ENCODE measurements around the gene CYP3A4. TPM values are rescaled to one million over a fixed set of nuclear protein-coding genes. Genes with fewer than 3 reads are reported as not detected.

Gene CYP3A4
- total and polyA plus RNA-seq, 2 of the 13 experiments (the other 11 are each of a cell fraction or from before 2014, with no cell fraction given): 0.11 to 0.24 TPM

DNA sequence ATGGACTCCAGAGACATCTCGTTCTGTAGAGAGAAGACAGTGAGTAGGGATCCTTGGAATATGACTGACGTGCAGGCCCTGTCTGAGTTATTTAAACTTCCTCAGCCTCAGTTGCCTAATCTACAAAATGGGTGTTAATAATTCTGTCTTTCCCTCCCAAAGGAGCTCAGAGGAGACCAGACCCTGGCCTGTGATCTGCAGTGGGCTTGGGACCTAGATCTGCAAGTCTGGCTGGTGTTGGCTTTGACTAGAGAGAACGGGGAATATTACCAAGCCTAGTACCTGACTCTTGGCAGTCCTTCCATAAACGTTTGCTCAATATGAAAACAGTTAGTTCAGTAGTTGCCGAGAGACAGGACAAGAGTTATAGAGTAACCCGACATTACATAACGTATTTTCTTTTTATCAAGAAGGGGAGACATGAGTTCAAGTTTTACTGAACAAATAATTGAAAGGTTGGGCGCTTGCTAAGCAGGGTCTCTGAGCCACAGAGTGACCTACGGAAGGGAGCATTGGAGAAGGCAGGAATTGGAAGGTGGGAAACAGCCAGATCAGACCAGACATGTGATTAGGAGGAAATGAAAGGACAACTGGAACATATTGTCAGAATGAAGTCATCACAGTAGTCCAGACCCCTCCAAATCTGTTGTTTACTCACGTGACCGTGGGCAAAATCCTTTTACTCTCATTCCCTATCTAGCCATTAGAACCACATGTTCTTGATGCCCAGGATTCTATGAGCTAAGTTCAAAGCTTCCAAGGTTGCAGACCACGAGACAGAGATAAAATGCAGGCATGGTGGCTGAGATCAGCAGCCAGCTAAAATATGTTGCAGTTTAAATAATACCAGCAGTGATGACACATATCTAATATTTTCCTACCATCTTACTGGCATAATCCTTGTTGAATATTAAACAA lies 10.9 kb upstream of the CYP3A4 start (continued):
- TF ChIP-seq KDM2A (CRISPR knock-in tag; IDR thresholded peaks at IDR 0.05; ENCODE audit: borderline replicate concordance, low read depth): 0 out of 2 replicates have a peak, but pooled peaks have one; percentile 13
- TF ChIP-seq CCDC6 (CRISPR knock-in tag; IDR thresholded peaks at IDR 0.05): 0 out of 2 replicates have a peak, but pooled peaks have one; percentile 41
- peak; percentile 24 for TF ChIP-seq TEAD3 (CRISPR knock-in tag; optimal IDR thresholded peaks at IDR 0.05; ENCODE audit: borderline replicate concordance)
- 0 out of 2 replicates have a peak, but pooled peaks have one; percentile 22 for TF ChIP-seq ZNF205 (CRISPR knock-in tag; IDR thresholded peaks at IDR 0.05)
- no peak for TF ChIP-seq CERS6 (CRISPR knock-in tag; IDR thresholded peaks at IDR 0.05)
- TF ChIP-seq RARA (CRISPR knock-in tag; IDR thresholded peaks at IDR 0.05): peak; percentile 80
- TF ChIP-seq, protein P1, sequence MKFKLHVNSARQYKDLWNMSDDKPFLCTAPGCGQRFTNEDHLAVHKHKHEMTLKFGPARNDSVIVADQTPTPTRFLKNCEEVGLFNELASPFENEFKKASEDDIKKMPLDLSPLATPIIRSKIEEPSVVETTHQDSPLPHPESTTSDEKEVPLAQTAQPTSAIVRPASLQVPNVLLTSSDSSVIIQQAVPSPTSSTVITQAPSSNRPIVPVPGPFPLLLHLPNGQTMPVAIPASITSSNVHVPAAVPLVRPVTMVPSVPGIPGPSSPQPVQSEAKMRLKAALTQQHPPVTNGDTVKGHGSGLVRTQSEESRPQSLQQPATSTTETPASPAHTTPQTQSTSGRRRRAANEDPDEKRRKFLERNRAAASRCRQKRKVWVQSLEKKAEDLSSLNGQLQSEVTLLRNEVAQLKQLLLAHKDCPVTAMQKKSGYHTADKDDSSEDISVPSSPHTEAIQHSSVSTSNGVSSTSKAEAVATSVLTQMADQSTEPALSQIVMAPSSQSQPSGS (CRISPR knock-in tag; IDR thresholded peaks at IDR 0.05): no peak; the same call in 1 of the 2 replicates
- peak; percentile 68 for TF ChIP-seq JUN (CRISPR knock-in tag; IDR thresholded peaks at IDR 0.05)
- TF ChIP-seq PATZ1 (CRISPR knock-in tag; IDR thresholded peaks at IDR 0.05): peak; percentile 22; the same call in 1 of the 2 replicates
- peak; percentile 60; the same call in 1 of the 2 replicates for TF ChIP-seq KDM1A (CRISPR knock-in tag; IDR thresholded peaks at IDR 0.05)
- TF ChIP-seq SOX6 (IDR thresholded peaks at IDR 0.05): no peak
- TF ChIP-seq SOX6 (CRISPR knock-in tag; IDR thresholded peaks at IDR 0.05): peak; percentile 91
- peak; percentile 72 for TF ChIP-seq SKI (IDR thresholded peaks at IDR 0.05; ENCODE audit: partially characterized antibody)
- TF ChIP-seq ZFP36L1 (CRISPR knock-in tag; IDR thresholded peaks at IDR 0.05): 0 out of 2 replicates have a peak, but pooled peaks have one; percentile 60
- TF ChIP-seq EZH2 (conservative IDR thresholded peaks at IDR 0.05; ENCODE audit: low read depth, low read length): no peak
- TF ChIP-seq, protein P2, sequence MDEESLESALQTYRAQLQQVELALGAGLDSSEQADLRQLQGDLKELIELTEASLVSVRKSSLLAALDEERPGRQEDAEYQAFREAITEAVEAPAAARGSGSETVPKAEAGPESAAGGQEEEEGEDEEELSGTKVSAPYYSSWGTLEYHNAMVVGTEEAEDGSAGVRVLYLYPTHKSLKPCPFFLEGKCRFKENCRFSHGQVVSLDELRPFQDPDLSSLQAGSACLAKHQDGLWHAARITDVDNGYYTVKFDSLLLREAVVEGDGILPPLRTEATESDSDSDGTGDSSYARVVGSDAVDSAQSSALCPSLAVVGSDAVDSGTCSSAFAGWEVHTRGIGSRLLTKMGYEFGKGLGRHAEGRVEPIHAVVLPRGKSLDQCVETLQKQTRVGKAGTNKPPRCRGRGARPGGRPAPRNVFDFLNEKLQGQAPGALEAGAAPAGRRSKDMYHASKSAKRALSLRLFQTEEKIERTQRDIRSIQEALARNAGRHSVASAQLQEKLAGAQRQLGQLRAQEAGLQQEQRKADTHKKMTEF (CRISPR knock-in tag; IDR thresholded peaks at IDR 0.05): peak; percentile 74
- no peak for TF ChIP-seq SNAPC2 (CRISPR knock-in tag; IDR thresholded peaks at IDR 0.05)

Measured in HepG2 (cell line).